GM20000 (cell line): ENCODE data around the gene CTNNA3.

ENCODE experiments used
- DNase-seq: peaks from one replicate; pipeline ENCODE4 v3.0.0; 2012; ENCODE audit warnings: low spot score
- TF ChIP-seq, protein P1 (sequence below): IDR thresholded peaks from 2 replicates; pipeline ENCODE4 v1.5.1; 2012; ENCODE audit warnings: mild to moderate bottlenecking, control low read depth; ENCODE audit errors: extremely low read depth, missing control alignments

Gene CTNNA3

DNA sequence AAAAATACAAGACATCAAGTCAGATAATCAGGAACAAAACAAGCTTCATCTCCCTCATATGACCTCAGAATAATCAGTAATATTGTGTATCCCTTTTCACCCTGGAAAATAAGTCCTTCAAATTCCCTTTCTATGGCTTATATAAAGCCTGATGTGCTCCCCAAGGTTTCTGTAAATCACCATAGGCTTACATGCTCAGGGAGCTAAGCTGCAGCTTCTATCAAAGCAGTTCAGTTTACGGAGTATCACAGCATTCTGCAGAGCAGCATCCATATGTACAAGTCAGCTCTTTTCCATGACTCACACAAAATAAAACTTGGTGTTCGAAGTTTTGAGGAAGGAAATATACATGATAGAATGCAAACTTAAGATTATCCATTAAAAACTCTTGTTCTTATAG lies 544.5 kb downstream of the CTNNA3 start:
- DNase-seq = no peak
- TF ChIP-seq, protein P1, sequence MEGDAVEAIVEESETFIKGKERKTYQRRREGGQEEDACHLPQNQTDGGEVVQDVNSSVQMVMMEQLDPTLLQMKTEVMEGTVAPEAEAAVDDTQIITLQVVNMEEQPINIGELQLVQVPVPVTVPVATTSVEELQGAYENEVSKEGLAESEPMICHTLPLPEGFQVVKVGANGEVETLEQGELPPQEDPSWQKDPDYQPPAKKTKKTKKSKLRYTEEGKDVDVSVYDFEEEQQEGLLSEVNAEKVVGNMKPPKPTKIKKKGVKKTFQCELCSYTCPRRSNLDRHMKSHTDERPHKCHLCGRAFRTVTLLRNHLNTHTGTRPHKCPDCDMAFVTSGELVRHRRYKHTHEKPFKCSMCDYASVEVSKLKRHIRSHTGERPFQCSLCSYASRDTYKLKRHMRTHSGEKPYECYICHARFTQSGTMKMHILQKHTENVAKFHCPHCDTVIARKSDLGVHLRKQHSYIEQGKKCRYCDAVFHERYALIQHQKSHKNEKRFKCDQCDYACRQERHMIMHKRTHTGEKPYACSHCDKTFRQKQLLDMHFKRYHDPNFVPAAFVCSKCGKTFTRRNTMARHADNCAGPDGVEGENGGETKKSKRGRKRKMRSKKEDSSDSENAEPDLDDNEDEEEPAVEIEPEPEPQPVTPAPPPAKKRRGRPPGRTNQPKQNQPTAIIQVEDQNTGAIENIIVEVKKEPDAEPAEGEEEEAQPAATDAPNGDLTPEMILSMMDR = no peak

GRCh38 chr10:67144530-67144929 lies 551.5 kb downstream of the CTNNA3 start:
- TF ChIP-seq, protein P1 = no peak

GRCh38 chr10:67141300-67141699 lies 554.7 kb downstream of the CTNNA3 start:
- TF ChIP-seq, protein P1 = no peak
- no peak for DNase-seq

More at GRCh38 chr10:67144530-67144929, 551.5 kb downstream of the CTNNA3 start:
- no peak for DNase-seq

- TF ChIP-seq, protein P1 = no peak
- DNase-seq = no peak
Measured at GRCh38 chr10:67140641-67141040, 555.4 kb downstream of the CTNNA3 start.

DNA sequence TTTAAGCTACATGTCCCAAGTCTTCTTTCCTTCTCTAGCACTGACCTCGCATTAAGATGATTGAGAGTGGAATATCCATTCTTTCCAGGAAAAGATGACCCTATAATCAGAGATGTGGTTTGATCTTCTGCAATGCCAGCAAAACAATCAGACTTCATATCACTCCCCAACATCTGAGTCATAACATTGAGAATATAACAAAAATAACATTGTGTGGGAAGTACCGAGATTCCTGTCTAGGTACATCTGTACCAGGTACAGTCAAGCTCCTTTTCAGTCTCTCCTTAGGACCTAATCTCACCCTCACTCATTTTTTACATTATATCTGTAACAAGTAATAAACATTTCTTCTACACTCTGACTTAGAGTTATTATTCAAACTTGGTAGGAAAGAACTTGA lies 568.6 kb downstream of the CTNNA3 start:
- TF ChIP-seq, protein P1 = no peak

DNA sequence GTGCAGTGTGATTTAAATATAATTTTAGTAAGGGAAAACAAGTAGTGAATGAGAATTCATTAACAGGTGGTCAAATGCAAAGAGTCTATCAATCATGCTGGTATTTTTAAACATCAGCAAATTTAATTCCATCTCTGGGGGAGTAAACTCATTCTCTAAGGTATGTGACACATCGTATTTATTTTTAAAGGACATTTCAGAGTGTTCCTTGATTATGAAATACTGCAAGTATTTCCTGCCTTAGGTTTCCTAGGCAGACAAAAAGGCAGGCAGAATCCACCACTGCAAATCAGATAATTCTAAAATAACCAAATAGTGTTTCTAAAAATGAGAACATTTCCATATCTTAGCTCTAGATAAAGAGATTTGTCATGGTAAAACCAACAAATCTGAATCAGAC lies 576.3 kb downstream of the CTNNA3 start:
- TF ChIP-seq, protein P1 = no peak
- no peak for DNase-seq

More for the DNA sequence above, 568.6 kb downstream of the CTNNA3 start:
- no peak for DNase-seq

DNA sequence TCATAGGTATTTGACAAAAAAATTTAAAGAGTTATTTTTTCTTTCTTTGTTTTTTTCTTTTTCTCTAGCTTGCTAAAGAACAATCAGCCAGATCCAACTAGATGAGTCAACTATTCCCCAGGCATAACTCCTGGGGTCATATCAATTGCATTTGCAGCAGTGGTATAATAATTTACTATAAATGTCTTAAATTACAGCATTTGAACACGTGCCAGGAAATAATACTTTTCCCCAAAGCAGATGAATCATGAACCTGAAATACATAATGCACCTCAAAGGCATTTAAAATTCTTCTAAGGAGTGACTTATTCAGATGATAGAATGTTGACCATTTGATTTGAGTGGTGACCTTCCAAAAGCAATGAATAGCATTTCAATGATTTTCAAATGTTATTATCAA lies 580.0 kb downstream of the CTNNA3 start:
- no peak for DNase-seq
- TF ChIP-seq, protein P1 = no peak

- DNase-seq = no peak
Measured at GRCh38 chr10:67114945-67115344, 581.0 kb downstream of the CTNNA3 start.

More at GRCh38 chr10:67114945-67115344, 581.0 kb downstream of the CTNNA3 start:
- TF ChIP-seq, protein P1 = no peak
